WERI-Rb-1 (cell line): ENCODE data around the gene VIM.

Experiments used
- DNase-seq: peaks from one replicate; pipeline ENCODE4 v3.0.0-alpha.2; 2020
- H3K27ac ChIP-seq: fragments of 250-450 bp; sonication (Bioruptor Pico); 2 replicates; pipeline ENCODE4 v1.5.1; 2020; ENCODE audit warnings: mild to moderate bottlenecking, moderate library complexity
- H3K27me3 ChIP-seq: fragments of 250-450 bp; sonication (Bioruptor Pico); 2 replicates; pipeline ENCODE4 v1.5.1; 2021; ENCODE audit warnings: mild to moderate bottlenecking, low read depth, moderate library complexity; ENCODE audit not compliant: insufficient read depth, severe bottlenecking
- H3K36me3 ChIP-seq: fragments of 250-450 bp; sonication (Bioruptor Pico); 2 replicates; pipeline ENCODE4 v1.5.1; 2020; ENCODE audit warnings: mild to moderate bottlenecking, moderate library complexity
- H3K4me3 ChIP-seq: 2 replicates; pipeline ENCODE4 v1.5.1; 2011; ENCODE audit warnings: low read depth, mild to moderate bottlenecking, control low read depth, low read length
- H3K9me3 ChIP-seq: fragments of 250-450 bp; sonication (Bioruptor Pico); 2 replicates; pipeline ENCODE4 v1.5.1; 2021; ENCODE audit warnings: mild to moderate bottlenecking, moderate library complexity; ENCODE audit not compliant: severe bottlenecking
- TF ChIP-seq, protein P1 (sequence below): IDR thresholded peaks from 2 replicates; pipeline ENCODE4 v1.5.1; 2011; ENCODE audit warnings: low read depth, mild to moderate bottlenecking, control low read depth, inconsistent platforms, low read length

VIM gene

DNA sequence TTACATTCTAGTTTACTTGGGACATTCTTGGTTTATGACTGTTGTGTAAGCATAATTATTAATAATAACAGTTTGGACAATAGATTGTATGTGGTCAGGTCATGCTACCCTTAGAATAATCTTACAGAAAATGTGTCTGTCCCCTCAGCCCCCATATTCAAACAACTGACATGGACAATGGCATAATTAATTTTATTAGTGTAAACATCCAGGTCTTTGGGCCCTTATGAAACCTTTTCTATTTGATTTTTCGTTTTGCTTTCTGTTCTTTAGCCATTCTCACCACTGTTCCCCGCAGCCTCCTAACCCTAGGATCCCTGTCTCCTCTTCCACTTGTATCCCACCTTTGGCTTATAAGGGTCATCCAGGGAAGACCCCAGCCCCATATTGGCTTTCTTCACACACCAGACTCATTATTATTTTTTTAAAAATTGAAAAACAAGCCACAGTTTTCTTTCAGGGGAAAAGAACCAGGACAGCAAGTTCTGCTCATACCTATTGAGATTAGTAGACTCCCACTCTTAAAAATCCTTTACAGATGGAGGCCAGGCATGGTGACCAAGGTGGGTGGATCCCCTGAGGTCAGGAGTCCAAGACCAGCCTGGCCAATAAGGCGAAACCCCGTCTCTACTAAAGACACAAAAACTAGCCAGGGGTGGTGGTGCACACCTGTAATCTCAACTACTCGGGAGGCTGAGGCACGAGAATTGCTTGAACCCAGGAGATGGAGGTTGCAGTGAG is 11.5 kb downstream of the VIM start:
- no peaks in the 10 kb centered on the region for H3K9me3 ChIP-seq
- no peak overlapping the region for H3K4me3 ChIP-seq
- no peaks in the 10 kb centered on the region for H3K27me3 ChIP-seq
- no peaks in the 10 kb centered on the region for H3K36me3 ChIP-seq
- no peak overlapping the region for H3K27ac ChIP-seq
- TF ChIP-seq, protein P1, sequence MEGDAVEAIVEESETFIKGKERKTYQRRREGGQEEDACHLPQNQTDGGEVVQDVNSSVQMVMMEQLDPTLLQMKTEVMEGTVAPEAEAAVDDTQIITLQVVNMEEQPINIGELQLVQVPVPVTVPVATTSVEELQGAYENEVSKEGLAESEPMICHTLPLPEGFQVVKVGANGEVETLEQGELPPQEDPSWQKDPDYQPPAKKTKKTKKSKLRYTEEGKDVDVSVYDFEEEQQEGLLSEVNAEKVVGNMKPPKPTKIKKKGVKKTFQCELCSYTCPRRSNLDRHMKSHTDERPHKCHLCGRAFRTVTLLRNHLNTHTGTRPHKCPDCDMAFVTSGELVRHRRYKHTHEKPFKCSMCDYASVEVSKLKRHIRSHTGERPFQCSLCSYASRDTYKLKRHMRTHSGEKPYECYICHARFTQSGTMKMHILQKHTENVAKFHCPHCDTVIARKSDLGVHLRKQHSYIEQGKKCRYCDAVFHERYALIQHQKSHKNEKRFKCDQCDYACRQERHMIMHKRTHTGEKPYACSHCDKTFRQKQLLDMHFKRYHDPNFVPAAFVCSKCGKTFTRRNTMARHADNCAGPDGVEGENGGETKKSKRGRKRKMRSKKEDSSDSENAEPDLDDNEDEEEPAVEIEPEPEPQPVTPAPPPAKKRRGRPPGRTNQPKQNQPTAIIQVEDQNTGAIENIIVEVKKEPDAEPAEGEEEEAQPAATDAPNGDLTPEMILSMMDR, result no peak
- no peak for DNase-seq

DNA sequence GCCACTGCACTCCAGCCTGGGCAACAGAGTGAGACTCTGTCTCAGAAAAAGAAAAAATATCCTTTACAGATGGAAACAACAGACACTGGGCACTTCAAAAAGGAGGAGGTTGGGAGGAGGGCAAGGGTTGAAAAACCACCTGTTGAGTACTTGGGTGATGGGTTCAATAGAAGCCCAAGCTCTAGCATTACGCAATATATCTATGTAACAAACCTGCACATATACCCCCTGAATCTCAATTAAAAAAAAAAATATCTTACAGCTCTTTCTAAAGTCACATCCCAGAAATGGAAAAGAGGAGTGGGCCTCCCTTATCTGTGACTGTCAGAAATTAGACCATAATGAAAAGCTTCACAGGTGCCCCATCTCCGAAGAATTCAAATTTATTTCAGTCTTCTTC is 12.1 kb downstream of the VIM start:
- DNase-seq, result no peak
- no peaks in the 10 kb centered on the region for H3K27me3 ChIP-seq
- H3K36me3 ChIP-seq, result no peaks in the 10 kb centered on the region
- H3K9me3 ChIP-seq, result no peaks in the 10 kb centered on the region
- no peak overlapping the region for H3K27ac ChIP-seq
- no peak overlapping the region for H3K4me3 ChIP-seq
- TF ChIP-seq, protein P1, result no peak

DNA sequence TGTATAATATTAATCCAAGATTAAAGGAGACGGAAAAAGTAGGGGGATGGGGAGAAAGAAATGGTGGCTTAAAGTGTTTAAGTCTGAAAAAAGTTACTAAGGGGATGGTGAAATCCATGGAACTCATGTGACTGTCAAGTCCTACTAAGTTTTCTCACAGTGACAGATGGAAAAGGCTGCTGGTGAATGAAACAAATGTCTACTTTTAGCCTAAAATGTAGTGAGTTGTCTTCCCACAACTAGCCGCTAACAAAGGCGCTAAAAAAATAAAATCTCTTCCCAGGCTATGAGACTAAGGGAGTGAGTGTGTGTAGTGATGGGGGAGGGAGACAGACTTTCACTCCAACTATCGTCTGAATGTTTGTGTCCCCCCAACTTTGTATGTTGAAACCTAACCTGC is 12.6 kb downstream of the VIM start:
- Histone ChIP-seq H3K36me3 (no peaks in the 10 kb centered on the region), H3K9me3 (no peaks in the 10 kb centered on the region), H3K4me3 (no peak overlapping the region), H3K27me3 (no peaks in the 10 kb centered on the region), H3K27ac (no peak overlapping the region)
- TF ChIP-seq, protein P1, result no peak
- DNase-seq, result no peak

DNA sequence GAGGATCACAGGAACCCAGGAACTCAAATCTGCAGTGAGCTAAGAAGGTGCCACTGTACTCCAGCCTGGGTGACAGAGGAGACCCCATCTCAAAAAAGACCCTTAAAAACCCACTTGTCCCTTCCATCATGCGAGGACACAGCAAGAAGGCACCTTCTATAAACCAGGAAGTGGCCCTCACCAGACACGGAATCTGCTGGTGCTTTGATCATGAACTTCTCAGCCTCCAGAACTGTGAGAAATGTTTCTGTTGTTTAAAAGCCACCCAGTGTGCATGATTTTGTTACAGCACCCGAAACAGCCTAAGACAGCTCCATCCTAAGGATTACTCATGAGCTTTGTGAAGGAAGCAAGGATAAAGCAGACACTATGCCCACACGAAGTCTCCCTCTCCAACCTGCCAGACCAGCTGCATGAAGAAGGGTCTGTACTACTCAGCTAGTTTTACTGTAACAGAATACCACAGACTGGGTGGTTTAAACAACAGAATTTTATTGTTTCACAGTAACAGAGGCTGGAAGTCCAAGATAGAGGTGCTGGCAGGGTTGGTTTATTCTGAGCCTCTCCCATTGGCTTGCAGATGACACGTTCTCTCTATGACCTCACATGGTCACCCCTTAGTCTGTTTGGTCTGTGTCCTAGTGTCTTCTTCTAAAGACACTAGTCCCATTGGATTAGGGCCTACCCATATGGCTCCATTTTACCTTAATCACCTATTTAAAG is 13.7 kb downstream of the VIM start:
- no peaks in the 10 kb centered on the region for H3K9me3 ChIP-seq
- no peak for DNase-seq
- H3K27ac ChIP-seq, result no peak overlapping the region
- H3K4me3 ChIP-seq, result no peak overlapping the region
- H3K27me3 ChIP-seq, result no peaks in the 10 kb centered on the region
- TF ChIP-seq, protein P1, result no peak
- H3K36me3 ChIP-seq, result no peaks in the 10 kb centered on the region

DNA sequence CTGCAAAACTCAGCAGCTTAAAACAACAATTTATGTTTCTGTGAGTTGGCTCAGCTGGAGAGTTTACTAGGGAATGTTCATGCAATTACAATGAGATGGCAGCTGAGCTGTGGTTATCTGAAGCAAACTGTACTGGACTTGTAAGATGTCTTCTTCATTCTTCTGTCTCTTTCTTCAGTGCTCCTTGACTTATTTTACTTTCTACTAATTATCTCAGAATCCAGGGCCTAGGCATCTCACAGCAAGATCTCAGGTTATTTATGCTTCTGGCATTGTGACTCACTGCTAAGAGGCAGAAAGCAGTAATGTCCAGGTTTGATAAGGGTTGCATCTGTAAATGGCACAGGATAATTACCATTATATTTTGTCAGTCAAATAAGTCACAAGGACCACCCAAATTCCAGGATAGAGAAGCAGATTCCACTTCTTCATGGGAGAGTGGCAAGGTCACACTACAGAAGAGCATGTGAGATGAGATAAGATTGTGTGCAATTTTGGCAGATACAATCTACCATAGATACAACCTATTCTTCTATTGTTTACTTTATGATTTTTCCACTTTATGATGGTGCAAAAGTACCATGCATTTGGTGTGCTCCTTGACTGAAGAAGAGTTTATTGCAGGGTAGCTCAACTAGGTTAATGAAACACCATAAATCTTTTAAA is 16.8 kb downstream of the VIM start:
- Histone ChIP-seq H3K4me3 (no peak overlapping the region), H3K9me3 (no peaks in the 10 kb centered on the region), H3K27me3 (no peaks in the 10 kb centered on the region), H3K36me3 (no peaks in the 10 kb centered on the region), H3K27ac (no peak overlapping the region)
- DNase-seq, result no peak
- TF ChIP-seq, protein P1, result no peak
